IMR-90 (cell line): Measurements from ENCODE around the gene PEX16. TPM values are rescaled to one million over a fixed set of nuclear protein-coding genes. Genes with fewer than 3 reads are reported as not detected.
A peak's percentile ranks its signal among the peaks of the same experiment; 100 is the strongest.

Experiments
- ATAC-seq: fragments of 200-7000 bp; cut with Tn5 transposase; 2 replicates; pipeline ENCODE4 v1.9.1; 2020; ENCODE audit warnings: low read depth, mild to moderate bottlenecking, moderate library complexity
- BruUV-seq: library from RNA; stranded (reverse); fragments of 400-500 nt; replicated peaks from 2 replicates; lab custom pipeline; 2021; lab: Mats Ljungman, UMichigan
- CTCF ChIA-PET: fragments of 300-600 bp; formaldehyde crosslinking; extraction: SDS; loops from one replicate; lab custom pipeline; 2021; ENCODE audit warnings: antibody characterized with exemption; lab: Yijun Ruan, JAX
- POLR2A ChIA-PET: fragments of 300-600 bp; sonication (Branson Sonifier 250); formaldehyde crosslinking; loops from one replicate; lab custom pipeline; 2022; ENCODE audit warnings: antibody characterized with exemption; ENCODE audit not compliant: unreplicated experiment; lab: Charles Lee
- DNase-seq: peaks from one replicate; pipeline ENCODE4 v3.0.0; 2013
- H2AFZ ChIP-seq: replicated peaks from 2 replicates; pipeline ENCODE3; 2013; ENCODE audit warnings: low read length, mild to moderate bottlenecking; ENCODE audit not compliant: poor library complexity
- H2AK5ac ChIP-seq: 2 replicates; pipeline ENCODE4 v1.6.1; 2013; ENCODE audit warnings: low read depth, low read length, inconsistent platforms
- H2AK9ac ChIP-seq: replicated peaks from 2 replicates; pipeline ENCODE3; 2013; ENCODE audit warnings: mild to moderate bottlenecking, low read depth, low read length, moderate library complexity; ENCODE audit not compliant: poor library complexity
- H2BK120ac ChIP-seq: 2 replicates; pipeline ENCODE4 v1.6.1; 2013; ENCODE audit warnings: low read depth, low read length, inconsistent platforms
- H2BK15ac ChIP-seq: 3 replicates; pipeline ENCODE4 v1.6.1; 2013; ENCODE audit warnings: low read depth, low read length, inconsistent platforms
- H2BK20ac ChIP-seq: 2 replicates; pipeline ENCODE4 v1.6.1; 2013; ENCODE audit warnings: low read depth, mild to moderate bottlenecking, inconsistent platforms, low read length, moderate library complexity
- H2BK5ac ChIP-seq: 2 replicates; pipeline ENCODE4 v1.6.1; 2013; ENCODE audit warnings: mild to moderate bottlenecking, low read depth, low read length, inconsistent platforms; ENCODE audit not compliant: poor library complexity, severe bottlenecking
- H3K14ac ChIP-seq: replicated peaks from 2 replicates; pipeline ENCODE4 v1.6.1; 2013; ENCODE audit warnings: low read depth, low read length, inconsistent platforms
- H3K18ac ChIP-seq: 2 replicates; pipeline ENCODE4 v1.6.1; 2013; ENCODE audit warnings: low read depth, low read length, control low read depth
- H3K23ac ChIP-seq: 2 replicates; pipeline ENCODE4 v1.6.1; 2013; ENCODE audit warnings: low read depth, low read length, inconsistent platforms
- H3K27ac ChIP-seq: 2 replicates; pipeline ENCODE4 v1.5.1; 2013; ENCODE audit warnings: mild to moderate bottlenecking, control low read depth, low read length; ENCODE audit not compliant: insufficient read depth
- H3K27me3 ChIP-seq: 2 replicates; pipeline ENCODE4 v1.6.1; 2013; ENCODE audit warnings: low read length; ENCODE audit not compliant: control insufficient read depth, insufficient read depth
- H3K36me3 ChIP-seq: 2 replicates; pipeline ENCODE4 v1.6.1; 2013; ENCODE audit warnings: low read length, mixed read lengths; ENCODE audit not compliant: control insufficient read depth, insufficient read depth
- H3K4ac ChIP-seq: 2 replicates; pipeline ENCODE4 v1.6.1; 2013; ENCODE audit warnings: low read depth, low read length, inconsistent platforms
- H3K4me1 ChIP-seq: 2 replicates; pipeline ENCODE4 v1.6.1; 2013; ENCODE audit warnings: low read length, mixed read lengths; ENCODE audit not compliant: control insufficient read depth, insufficient read depth
- H3K4me2 ChIP-seq: 2 replicates; pipeline ENCODE4 v1.6.1; 2013; ENCODE audit warnings: low read depth, mild to moderate bottlenecking, control low read depth, low read length, moderate library complexity
- H3K4me3 ChIP-seq: 2 replicates; pipeline ENCODE4 v1.5.1; 2013; ENCODE audit warnings: low read depth, mild to moderate bottlenecking, control low read depth, low read length, moderate library complexity; ENCODE audit not compliant: insufficient read depth
- H3K56ac ChIP-seq: 2 replicates; pipeline ENCODE4 v1.6.1; 2013; ENCODE audit warnings: low read length, inconsistent platforms; ENCODE audit not compliant: insufficient read depth; ENCODE audit errors: extremely low read depth
- H3K79me1 ChIP-seq, 2 experiments: 2 replicates each; pipeline ENCODE4 v1.6.1; 2013; ENCODE audit warnings: low read length in 2 of 2, inconsistent platforms in 1 of 2, low read depth in 1 of 2
- H3K9ac ChIP-seq: 2 replicates; pipeline ENCODE4 v1.6.1; 2013; ENCODE audit warnings: low read depth, low read length, control low read depth
- H3K9me1 ChIP-seq: 2 replicates; pipeline ENCODE4 v1.6.1; 2013; ENCODE audit warnings: low read length, inconsistent platforms; ENCODE audit not compliant: insufficient read depth
- H3K9me3 ChIP-seq: 2 replicates; pipeline ENCODE4 v1.6.1; 2013; ENCODE audit warnings: low read length; ENCODE audit not compliant: control insufficient read depth, insufficient read depth
- H4K20me1 ChIP-seq: 2 replicates; pipeline ENCODE4 v1.6.1; 2013; ENCODE audit warnings: low read length, inconsistent platforms; ENCODE audit not compliant: insufficient read depth
- H4K5ac ChIP-seq: 2 replicates; pipeline ENCODE4 v1.6.1; 2013; ENCODE audit warnings: mild to moderate bottlenecking, low read depth, low read length, control low read depth
- H4K8ac ChIP-seq, 2 experiments: 2 replicates each; pipeline ENCODE4 v1.6.1; 2013; ENCODE audit warnings: low read depth in 2 of 2, low read length in 2 of 2, control low read depth in 1 of 2, inconsistent platforms in 1 of 2
- H4K91ac ChIP-seq: 2 replicates; pipeline ENCODE4 v1.6.1; 2013; ENCODE audit warnings: low read depth, low read length, inconsistent platforms; ENCODE audit not compliant: insufficient read depth
- CEBPB ChIP-seq: IDR thresholded peaks from 2 replicates; pipeline ENCODE4 v1.6.1; 2012; ENCODE audit warnings: low read depth, low read length, improper control_type of control experiment
- ELK1 ChIP-seq: fragments of 150-350 bp; IDR thresholded peaks from 2 replicates; pipeline ENCODE4 v1.6.1; 2016; ENCODE audit warnings: low read depth, mild to moderate bottlenecking, low read length, moderate library complexity, borderline replicate concordance
- FOS ChIP-seq: fragments of 150-350 bp; IDR thresholded peaks from 2 replicates; pipeline ENCODE4 v1.6.1; 2016; ENCODE audit warnings: low read depth, low read length
- MAFK ChIP-seq: IDR thresholded peaks from 2 replicates; pipeline ENCODE4 v1.6.1; 2012; ENCODE audit warnings: low read depth, low read length, improper control_type of control experiment
- WGBS, 2 experiments: methylation state at CpG; one replicate each; pipeline versions ENCODE4 v1.1.5 to v1.1.7; 2013; ENCODE audit warnings: missing lambda C conversion rate in 2 of 2; ENCODE audit not compliant: insufficient read length in 1 of 2; ENCODE audit errors: extremely low coverage in 2 of 2; 5-methylcytosine and 5-hydroxymethylcytosine counted together
- dilution Hi-C: fragments of 300-500 bp; cut with HindIII; formaldehyde crosslinking; loops from one replicate; pipeline ENCODE4 v1.14.3; 2018; ENCODE audit warnings: low sequenced_read_pairs; ENCODE audit not compliant: unreplicated experiment
- in situ Hi-C: fragments of 300-500 bp; cut with MboI; formaldehyde crosslinking; loops from 3 replicates; pipeline ENCODE4 v1.14.3; 2019; ENCODE audit warnings: low sequenced_read_pairs, inconsistent platforms, mixed read lengths
- intact Hi-C: fragments of 100-400 bp; cut with micrococcal nuclease; formaldehyde crosslinking; loops from 2 replicates; pipeline ENCODE4 v1.10.0; 2022
- polyA plus RNA-seq, 3 experiments: library from polyadenylated mRNA; depleted of rRNA; stranded (reverse); fragments of >200 nt; gene quantifications; 2 replicates each; pipeline ENCODE4 v1.2.3, GENCODE V29; 2012; ENCODE audit warnings: low replicate concordance in 1 of 3
- total RNA-seq: library from RNA; depleted of rRNA; stranded (reverse); fragments of >200 nt; gene quantifications from 2 replicates; pipeline ENCODE4 v1.2.3, GENCODE V29; 2012

PEX16 gene
- total and polyA plus RNA-seq, 2 of the 4 experiments (the other 2 are of a cell fraction), result 17.9 to 23.3 TPM

GRCh38 chr11:45872651-45873356 lies 44.9 kb downstream of the PEX16 start (continued):
- no peak for TF ChIP-seq ELK1
- TF ChIP-seq FOS, result peak; percentile 78

GRCh38 chr11:45871638-45872037 lies 46.0 kb downstream of the PEX16 start:
- dilution Hi-C loops (no loop called here), in situ Hi-C loops (loop anchor here (10.0 kb wide), 1 partner anchor 133 kb away; no protein-coding TSS in a partner anchor), intact Hi-C loops (loop anchor here (10.0 kb wide), 1 partner anchor 133 kb away; no protein-coding TSS in a partner anchor)
- Histone ChIP-seq H2AK5ac (no peak overlapping the region), H3K18ac (no peak overlapping the region), H3K23ac (no peak overlapping the region), H3K56ac (no peak overlapping the region), H2AK9ac (no peak overlapping the region), H3K36me3 (peaks cover 53% of the 10 kb centered on the region), H2AFZ (no peak overlapping the region), H3K14ac (no peak overlapping the region), H2BK15ac (no peak overlapping the region), H4K91ac (no peak overlapping the region), H4K8ac (no peak overlapping the region), H2BK120ac (no peak overlapping the region), H3K79me1 (peaks cover 0 to 8% of the 10 kb centered on the region in 2 experiments; a peak in 3 of 4 replicates), H3K4me3 (no peak overlapping the region), H3K9me3 (no peaks in the 10 kb centered on the region), H2BK5ac (no peak overlapping the region), H3K27me3 (no peaks in the 10 kb centered on the region), H2BK20ac (no peak overlapping the region), H3K4me2 (no peak overlapping the region), H3K4ac (no peak overlapping the region), H3K9me1 (peaks cover 7% of the 10 kb centered on the region), H4K20me1 (peaks cover 11% of the 10 kb centered on the region), H3K9ac (no peak overlapping the region), H4K5ac (no peak overlapping the region), H3K27ac (no peak overlapping the region), H3K4me1 (peaks cover 5% of the 10 kb centered on the region)
- WGBS, 2 experiments, result 80% methylated on average over 1 of the region's 2 CpGs; no CpG with 5 or more reads in 1 of the 2 experiments
- TF ChIP-seq MAFK, result no peak
- no peak for TF ChIP-seq CEBPB
- POLR2A ChIA-PET, result no interaction called here
- CTCF ChIA-PET, result interaction anchor here (0.9 to 2.7 kb wide), 3 partner anchors 10 to 30 kb away, joined by 3 to 26 read pairs (median 6); partner anchors contain the start of gene CRY2
- BruUV-seq, result no TSS peak
- DNase-seq (no peak), ATAC-seq (no peak)
